PFSK-1 (cell line): ENCODE measurements around the gene SIMC1.

Source experiments
- FOXP2 ChIP-seq: optimal IDR thresholded peaks from 2 replicates; pipeline ENCODE3; 2011; ENCODE audit warnings: borderline replicate concordance, control low read depth, inconsistent platforms; ENCODE audit not compliant: insufficient read depth; ENCODE audit errors: extremely low read length, extremely low read depth
- POLR2AphosphoS5 ChIP-seq: IDR thresholded peaks from 2 replicates; pipeline ENCODE4 v1.6.1; 2012; ENCODE audit warnings: low read depth, mild to moderate bottlenecking, control low read depth, low read length, moderate library complexity
- SIN3A ChIP-seq: IDR thresholded peaks from 2 replicates; pipeline ENCODE4 v1.6.1; 2012; ENCODE audit warnings: mild to moderate bottlenecking, low read length, moderate library complexity, borderline replicate concordance; ENCODE audit not compliant: insufficient read depth
- TAF1 ChIP-seq: IDR thresholded peaks from 2 replicates; pipeline ENCODE4 v1.6.1; 2012; ENCODE audit warnings: low read length, control low read depth, borderline replicate concordance; ENCODE audit not compliant: insufficient read depth
- TF ChIP-seq, protein P1 (sequence below), 2 experiments: IDR thresholded peaks; 2 replicates each; pipeline versions ENCODE4 v1.6.1 to v1.8.0; 2011 to 2012; ENCODE audit warnings: low read depth in 2 of 2, low read length in 2 of 2, control low read depth in 1 of 2, inconsistent platforms in 1 of 2, mild to moderate bottlenecking in 1 of 2, moderate library complexity in 1 of 2; ENCODE audit not compliant: insufficient read depth in 1 of 2

DNA sequence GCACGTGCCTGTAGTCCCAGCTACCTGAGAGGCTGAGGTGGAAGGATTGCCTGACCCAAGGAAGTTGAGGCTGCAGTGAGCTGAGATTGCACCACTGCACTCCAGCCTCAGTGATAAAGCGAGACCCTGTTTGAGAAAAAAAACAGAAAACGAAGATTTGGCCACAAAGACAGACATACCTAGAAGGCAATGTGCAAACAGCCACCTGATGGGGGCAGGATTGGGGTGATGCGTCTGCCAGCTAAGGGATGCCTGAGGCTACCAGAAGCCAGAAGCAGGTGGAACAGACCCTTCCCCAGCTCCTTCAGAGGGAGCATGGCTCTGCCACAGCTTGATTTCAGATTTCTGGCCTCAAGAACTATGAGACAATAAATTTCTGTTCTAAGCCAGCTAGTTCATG lies 153.3 kb downstream of the SIMC1 start:
- TF ChIP-seq POLR2AphosphoS5 (no peak), TAF1 (no peak), SIN3A (no peak), FOXP2 (no peak)
- TF ChIP-seq, protein P1, sequence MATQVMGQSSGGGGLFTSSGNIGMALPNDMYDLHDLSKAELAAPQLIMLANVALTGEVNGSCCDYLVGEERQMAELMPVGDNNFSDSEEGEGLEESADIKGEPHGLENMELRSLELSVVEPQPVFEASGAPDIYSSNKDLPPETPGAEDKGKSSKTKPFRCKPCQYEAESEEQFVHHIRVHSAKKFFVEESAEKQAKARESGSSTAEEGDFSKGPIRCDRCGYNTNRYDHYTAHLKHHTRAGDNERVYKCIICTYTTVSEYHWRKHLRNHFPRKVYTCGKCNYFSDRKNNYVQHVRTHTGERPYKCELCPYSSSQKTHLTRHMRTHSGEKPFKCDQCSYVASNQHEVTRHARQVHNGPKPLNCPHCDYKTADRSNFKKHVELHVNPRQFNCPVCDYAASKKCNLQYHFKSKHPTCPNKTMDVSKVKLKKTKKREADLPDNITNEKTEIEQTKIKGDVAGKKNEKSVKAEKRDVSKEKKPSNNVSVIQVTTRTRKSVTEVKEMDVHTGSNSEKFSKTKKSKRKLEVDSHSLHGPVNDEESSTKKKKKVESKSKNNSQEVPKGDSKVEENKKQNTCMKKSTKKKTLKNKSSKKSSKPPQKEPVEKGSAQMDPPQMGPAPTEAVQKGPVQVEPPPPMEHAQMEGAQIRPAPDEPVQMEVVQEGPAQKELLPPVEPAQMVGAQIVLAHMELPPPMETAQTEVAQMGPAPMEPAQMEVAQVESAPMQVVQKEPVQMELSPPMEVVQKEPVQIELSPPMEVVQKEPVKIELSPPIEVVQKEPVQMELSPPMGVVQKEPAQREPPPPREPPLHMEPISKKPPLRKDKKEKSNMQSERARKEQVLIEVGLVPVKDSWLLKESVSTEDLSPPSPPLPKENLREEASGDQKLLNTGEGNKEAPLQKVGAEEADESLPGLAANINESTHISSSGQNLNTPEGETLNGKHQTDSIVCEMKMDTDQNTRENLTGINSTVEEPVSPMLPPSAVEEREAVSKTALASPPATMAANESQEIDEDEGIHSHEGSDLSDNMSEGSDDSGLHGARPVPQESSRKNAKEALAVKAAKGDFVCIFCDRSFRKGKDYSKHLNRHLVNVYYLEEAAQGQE (IDR thresholded peaks at IDR 0.05; ENCODE audit: insufficient read depth in 1 of 2, low read depth in 2 of 2, low read length in 2 of 2) = no peak
